ENCODE results near the gene M1AP. TPM values are rescaled to one million over a fixed set of nuclear protein-coding genes. Genes with fewer than 3 reads are reported as not detected.

Gene M1AP
- total and polyA plus RNA-seq, 2 experiments from 2014 or later, result not detected

DNA sequence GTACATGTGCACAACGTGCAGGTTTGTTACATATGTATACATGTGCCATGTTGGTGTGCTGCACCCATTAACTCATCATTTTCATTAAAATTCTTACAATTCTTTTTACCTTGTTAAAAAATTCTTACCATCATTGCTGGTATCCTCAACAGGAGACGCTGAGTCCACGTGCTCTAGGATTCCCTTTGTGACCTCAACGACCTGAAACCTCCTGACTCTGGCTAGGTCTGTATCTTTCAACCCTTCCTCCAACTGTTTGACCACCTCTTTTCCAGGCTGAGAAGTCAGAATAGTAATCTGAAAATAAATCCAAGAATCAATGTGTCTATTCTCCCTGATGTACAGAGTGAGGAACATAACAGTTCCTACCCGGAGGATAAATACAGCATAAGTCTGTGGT, 41.2 kb downstream of the M1AP start:
- peaks cover 24% of the 10 kb centered on the region for H3K27me3 ChIP-seq
- no peak overlapping the region for H3K27ac ChIP-seq
- H3K36me3 ChIP-seq, result no peaks in the 10 kb centered on the region
- TF ChIP-seq, protein P1, sequence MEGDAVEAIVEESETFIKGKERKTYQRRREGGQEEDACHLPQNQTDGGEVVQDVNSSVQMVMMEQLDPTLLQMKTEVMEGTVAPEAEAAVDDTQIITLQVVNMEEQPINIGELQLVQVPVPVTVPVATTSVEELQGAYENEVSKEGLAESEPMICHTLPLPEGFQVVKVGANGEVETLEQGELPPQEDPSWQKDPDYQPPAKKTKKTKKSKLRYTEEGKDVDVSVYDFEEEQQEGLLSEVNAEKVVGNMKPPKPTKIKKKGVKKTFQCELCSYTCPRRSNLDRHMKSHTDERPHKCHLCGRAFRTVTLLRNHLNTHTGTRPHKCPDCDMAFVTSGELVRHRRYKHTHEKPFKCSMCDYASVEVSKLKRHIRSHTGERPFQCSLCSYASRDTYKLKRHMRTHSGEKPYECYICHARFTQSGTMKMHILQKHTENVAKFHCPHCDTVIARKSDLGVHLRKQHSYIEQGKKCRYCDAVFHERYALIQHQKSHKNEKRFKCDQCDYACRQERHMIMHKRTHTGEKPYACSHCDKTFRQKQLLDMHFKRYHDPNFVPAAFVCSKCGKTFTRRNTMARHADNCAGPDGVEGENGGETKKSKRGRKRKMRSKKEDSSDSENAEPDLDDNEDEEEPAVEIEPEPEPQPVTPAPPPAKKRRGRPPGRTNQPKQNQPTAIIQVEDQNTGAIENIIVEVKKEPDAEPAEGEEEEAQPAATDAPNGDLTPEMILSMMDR (IDR thresholded peaks at IDR 0.05; ENCODE audit: low read depth, low read length), result no peak
- no peak for DNase-seq (ENCODE audit: low read depth in 1 of 2, low spot score in 1 of 2)
- H3K4me3 ChIP-seq, result no peak overlapping the region
- H3K4me1 ChIP-seq (ENCODE audit: low read depth), result no peaks in the 10 kb centered on the region
- no peaks in the 10 kb centered on the region for H3K9me3 ChIP-seq (ENCODE audit: low read depth)

DNA sequence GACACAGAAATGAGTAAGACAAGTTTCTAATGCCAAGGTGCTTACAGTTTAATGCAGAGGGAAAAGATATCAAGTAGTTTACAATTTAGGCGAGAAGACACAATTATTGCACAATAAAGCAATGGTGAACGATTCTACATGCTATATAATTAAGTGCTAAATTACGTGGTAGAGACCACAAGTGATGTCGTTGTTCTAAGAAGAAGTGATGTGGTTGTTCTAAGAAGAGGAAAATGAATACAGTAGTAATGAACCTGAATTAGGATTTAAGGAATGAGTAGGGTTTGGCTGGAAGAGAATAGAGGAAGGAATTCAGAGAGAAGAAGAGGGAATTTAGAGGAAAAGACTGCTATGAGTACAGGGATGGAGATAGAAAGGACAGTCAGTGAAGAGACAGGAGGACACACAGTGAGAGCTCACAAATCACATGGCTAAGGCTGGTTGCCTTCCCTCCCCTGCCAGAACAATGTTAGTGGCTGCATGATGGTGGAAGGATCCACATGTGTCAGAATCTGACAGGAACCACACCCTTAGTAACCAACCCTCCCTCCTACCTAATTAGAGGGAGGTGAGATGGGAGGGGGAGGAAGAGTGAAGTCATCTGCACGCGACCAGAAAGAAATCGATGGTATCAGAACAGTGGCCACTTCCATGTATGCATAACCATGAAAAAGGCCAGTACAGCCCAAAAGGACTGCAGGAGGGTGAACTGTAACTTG, 44.7 kb downstream of the M1AP start:
- Histone ChIP-seq H3K4me3 (no peak overlapping the region), H3K27ac (no peak overlapping the region)
- TF ChIP-seq, protein P1 (IDR thresholded peaks at IDR 0.05; ENCODE audit: low read depth, low read length), result no peak

DNA sequence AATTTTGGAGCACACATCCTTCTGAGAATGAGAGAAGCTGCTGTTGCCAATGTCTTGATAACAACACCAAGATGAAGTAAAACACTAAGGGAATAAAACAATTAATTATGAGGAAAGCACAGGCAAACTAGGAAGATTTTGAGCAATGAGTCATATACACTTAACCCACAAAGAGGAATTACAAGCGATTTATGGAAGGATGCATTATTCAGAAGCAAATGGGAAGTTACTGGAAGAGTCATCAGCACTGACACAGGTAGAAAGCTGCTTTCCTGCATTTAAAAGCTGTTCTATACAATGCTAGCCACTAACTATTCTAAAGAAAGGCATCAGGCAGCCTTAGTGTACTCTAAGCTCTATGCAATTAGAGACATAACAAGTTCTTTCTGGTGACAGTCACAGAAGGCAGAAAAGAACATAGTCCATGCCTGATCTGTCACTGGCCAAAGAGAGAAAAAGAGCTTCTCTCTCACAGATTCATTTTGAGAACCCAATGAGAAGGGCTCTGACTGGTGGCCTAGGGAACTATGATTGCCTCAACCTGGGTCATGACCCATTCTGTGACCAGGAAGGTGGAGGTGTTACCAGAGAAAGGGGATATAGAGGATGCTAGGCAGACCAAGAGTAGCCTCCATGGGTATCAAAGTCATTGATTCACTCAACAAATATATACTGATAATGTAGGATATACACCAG, 45.4 kb downstream of the M1AP start:
- H3K4me3 ChIP-seq, result no peak overlapping the region
- H3K9me3 ChIP-seq (ENCODE audit: low read depth), result no peaks in the 10 kb centered on the region
- no peaks in the 10 kb centered on the region for H3K36me3 ChIP-seq
- TF ChIP-seq, protein P1 (IDR thresholded peaks at IDR 0.05; ENCODE audit: low read depth, low read length), result no peak
- peaks cover 45% of the 10 kb centered on the region for H3K27me3 ChIP-seq
- H3K27ac ChIP-seq, result no peak overlapping the region
- DNase-seq (ENCODE audit: low read depth in 1 of 2, low spot score in 1 of 2), result peak in 1 of 2 donors; percentile 63
- no peaks in the 10 kb centered on the region for H3K4me1 ChIP-seq (ENCODE audit: low read depth)

More for the DNA sequence above, 44.7 kb downstream of the M1AP start:
- no peaks in the 10 kb centered on the region for H3K36me3 ChIP-seq
- peaks cover 45% of the 10 kb centered on the region for H3K27me3 ChIP-seq
- no peak for DNase-seq (ENCODE audit: low read depth in 1 of 2, low spot score in 1 of 2)
- H3K9me3 ChIP-seq (ENCODE audit: low read depth), result no peaks in the 10 kb centered on the region
- H3K4me1 ChIP-seq (ENCODE audit: low read depth), result no peaks in the 10 kb centered on the region

DNA sequence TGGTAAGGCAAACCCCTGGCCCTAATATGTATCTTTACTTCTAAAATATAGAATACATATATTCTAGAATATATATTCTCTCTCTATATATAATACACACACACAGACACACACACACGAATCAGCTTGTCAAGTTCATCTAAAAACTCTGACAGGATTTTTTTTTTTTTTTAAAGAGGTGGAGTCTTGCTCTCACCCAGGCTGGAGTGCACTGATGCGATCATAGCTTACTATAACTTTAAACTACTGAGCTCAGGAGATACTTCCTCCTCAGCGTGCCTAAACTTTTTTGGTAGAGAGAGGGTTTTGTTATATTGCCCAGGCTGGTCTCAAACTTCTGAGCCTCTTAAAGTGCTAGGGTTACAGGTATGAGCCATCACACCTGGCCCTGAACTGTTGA, 48.5 kb downstream of the M1AP start:
- no peak for DNase-seq (ENCODE audit: low read depth in 1 of 2, low spot score in 1 of 2)
- TF ChIP-seq, protein P1 (IDR thresholded peaks at IDR 0.05; ENCODE audit: low read depth, low read length), result no peak
- H3K9me3 ChIP-seq (ENCODE audit: low read depth), result no peaks in the 10 kb centered on the region
- no peak overlapping the region for H3K4me3 ChIP-seq
- no peaks in the 10 kb centered on the region for H3K4me1 ChIP-seq (ENCODE audit: low read depth)
- peaks cover 57% of the 10 kb centered on the region for H3K27me3 ChIP-seq
- no peak overlapping the region for H3K27ac ChIP-seq
- no peaks in the 10 kb centered on the region for H3K36me3 ChIP-seq

DNA sequence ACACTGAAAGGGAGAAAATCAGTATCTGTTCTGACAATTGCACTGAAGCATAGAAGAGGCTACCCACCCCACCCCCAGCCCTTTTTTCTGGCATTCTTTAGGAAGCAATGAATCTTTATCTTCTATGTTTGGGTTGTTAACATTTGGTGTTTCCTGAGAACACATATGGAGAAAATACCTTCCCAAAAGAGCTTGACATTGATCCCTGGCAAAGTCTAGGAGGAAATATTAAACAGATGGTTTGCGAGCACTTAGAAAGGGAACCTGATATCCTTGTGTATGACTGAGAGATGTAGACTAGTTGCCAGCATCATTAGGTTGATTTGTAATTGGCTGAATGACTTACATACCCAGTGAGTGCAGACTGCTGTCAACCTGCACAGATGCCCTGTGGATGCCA, 50.7 kb downstream of the M1AP start:
- Histone ChIP-seq H3K27ac (no peak overlapping the region), H3K9me3 (ENCODE audit: low read depth) (no peaks in the 10 kb centered on the region), H3K4me3 (no peak overlapping the region), H3K27me3 (peaks cover 60% of the 10 kb centered on the region), H3K4me1 (ENCODE audit: low read depth) (no peaks in the 10 kb centered on the region), H3K36me3 (no peaks in the 10 kb centered on the region)
- TF ChIP-seq, protein P1 (IDR thresholded peaks at IDR 0.05; ENCODE audit: low read depth, low read length), result no peak
- DNase-seq (ENCODE audit: low read depth in 1 of 2, low spot score in 1 of 2), result no peak
